T47D (cell line): ENCODE measurements around the gene DFFB.

ENCODE experiments used
- DNase-seq, 2 experiments: peaks; one replicate each; pipeline versions ENCODE4 v3.0.0 to v3.0.0-alpha.2; 2011 to 2012; ENCODE audit warnings: low read depth in 1 of 2, low spot score in 1 of 2
- JUND ChIP-seq: IDR thresholded peaks from 2 replicates; pipeline ENCODE4 v1.6.1; 2012; ENCODE audit warnings: low read depth
- in situ Hi-C: cut with HindIII; loops from 2 replicates; pipeline ENCODE4 v1.10.0; 2016; ENCODE audit warnings: low sequenced_read_pairs, low pct_unique_long_range_greater_than_20kb

The DFFB gene

GRCh38 chr1:3905266-3905952 is 48.1 kb downstream of the DFFB start:
- no peak for TF ChIP-seq JUND
- DNase-seq: no peak
- in situ Hi-C loops: no loop called here

- in situ Hi-C loops: no loop called here
- DNase-seq: no peak
- no peak for TF ChIP-seq JUND
Observed at GRCh38 chr1:3905953-3906671, 48.8 kb downstream of the DFFB start.

GRCh38 chr1:3906672-3907020 is 49.4 kb downstream of the DFFB start:
- in situ Hi-C loops: no loop called here
- no peak for TF ChIP-seq JUND
- DNase-seq: no peak

- peak in 1 of 2 experiments; percentile 38 for DNase-seq
- no peak for TF ChIP-seq JUND
- in situ Hi-C loops: no loop called here
Observed at GRCh38 chr1:3907031-3907534, 49.8 kb downstream of the DFFB start.

- TF ChIP-seq JUND: no peak
- in situ Hi-C loops: no loop called here
- DNase-seq: no peak
Observed at GRCh38 chr1:3907621-3908165, 50.4 kb downstream of the DFFB start.

- TF ChIP-seq JUND: no peak
- in situ Hi-C loops: no loop called here
Observed at GRCh38 chr1:3908886-3909517, 51.7 kb downstream of the DFFB start.

GRCh38 chr1:3909615-3910014 is 52.3 kb downstream of the DFFB start:
- no peak for DNase-seq
- in situ Hi-C loops: no loop called here
- TF ChIP-seq JUND: no peak

More at GRCh38 chr1:3908886-3909517, 51.7 kb downstream of the DFFB start:
- DNase-seq: no peak

GRCh38 chr1:3910049-3910731 is 52.9 kb downstream of the DFFB start:
- DNase-seq: no peak
- in situ Hi-C loops: no loop called here
- TF ChIP-seq JUND: no peak

GRCh38 chr1:3910857-3911845 is 53.9 kb downstream of the DFFB start:
- DNase-seq: peak; percentile 77 to 81
- in situ Hi-C loops: no loop called here
- no peak for TF ChIP-seq JUND

GRCh38 chr1:3911981-3912808 is 54.9 kb downstream of the DFFB start:
- no peak for DNase-seq
- no peak for TF ChIP-seq JUND
- in situ Hi-C loops: no loop called here
